Measurements from ENCODE around the gene CLASP1.

DNA sequence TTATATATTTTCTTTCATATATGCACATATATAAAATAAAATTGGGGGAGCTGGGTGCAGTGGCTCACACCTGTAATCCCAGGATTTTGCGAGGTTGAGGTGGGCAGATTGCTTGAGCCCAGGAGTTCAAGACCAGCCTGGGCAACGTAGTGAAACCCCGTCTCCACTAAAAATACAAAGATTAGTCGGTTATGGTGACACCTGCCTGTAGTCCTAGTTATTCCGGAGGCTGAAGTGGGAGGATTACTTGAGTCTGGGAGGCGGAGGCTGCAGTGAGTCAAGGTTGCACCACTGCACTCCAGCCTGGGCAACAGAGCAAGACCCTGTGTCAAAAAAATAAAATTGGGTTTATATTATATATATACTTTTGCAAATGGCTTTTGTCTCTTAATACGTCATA lies 324.7 kb downstream of the CLASP1 start:
- TF ChIP-seq, protein P1, sequence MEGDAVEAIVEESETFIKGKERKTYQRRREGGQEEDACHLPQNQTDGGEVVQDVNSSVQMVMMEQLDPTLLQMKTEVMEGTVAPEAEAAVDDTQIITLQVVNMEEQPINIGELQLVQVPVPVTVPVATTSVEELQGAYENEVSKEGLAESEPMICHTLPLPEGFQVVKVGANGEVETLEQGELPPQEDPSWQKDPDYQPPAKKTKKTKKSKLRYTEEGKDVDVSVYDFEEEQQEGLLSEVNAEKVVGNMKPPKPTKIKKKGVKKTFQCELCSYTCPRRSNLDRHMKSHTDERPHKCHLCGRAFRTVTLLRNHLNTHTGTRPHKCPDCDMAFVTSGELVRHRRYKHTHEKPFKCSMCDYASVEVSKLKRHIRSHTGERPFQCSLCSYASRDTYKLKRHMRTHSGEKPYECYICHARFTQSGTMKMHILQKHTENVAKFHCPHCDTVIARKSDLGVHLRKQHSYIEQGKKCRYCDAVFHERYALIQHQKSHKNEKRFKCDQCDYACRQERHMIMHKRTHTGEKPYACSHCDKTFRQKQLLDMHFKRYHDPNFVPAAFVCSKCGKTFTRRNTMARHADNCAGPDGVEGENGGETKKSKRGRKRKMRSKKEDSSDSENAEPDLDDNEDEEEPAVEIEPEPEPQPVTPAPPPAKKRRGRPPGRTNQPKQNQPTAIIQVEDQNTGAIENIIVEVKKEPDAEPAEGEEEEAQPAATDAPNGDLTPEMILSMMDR (IDR thresholded peaks at IDR 0.05; ENCODE audit: low read length) = no peak
- no peak for TF ChIP-seq EZH2 (IDR thresholded peaks at IDR 0.05; ENCODE audit: borderline replicate concordance, low read length)

All from OCI-LY1 (cell line).